Islet of Langerhans (tissue), 1 donor: Measurements from ENCODE around the gene SPINK2.

ENCODE experiments used
- FAIRE-seq: peaks from one replicate; lab custom pipeline; 2011; peaks lifted over from hg19 to GRCh38; lab: Jason Lieb, UNC

SPINK2 gene

GRCh38 chr4:56821381-56822243 lies at the start of gene SPINK2:
Gene SPINK2 (minus strand): TSS chr4:56821701. CDS start chr4:56821662, 39 bp downstream.
- FAIRE-seq = no peak

DNA sequence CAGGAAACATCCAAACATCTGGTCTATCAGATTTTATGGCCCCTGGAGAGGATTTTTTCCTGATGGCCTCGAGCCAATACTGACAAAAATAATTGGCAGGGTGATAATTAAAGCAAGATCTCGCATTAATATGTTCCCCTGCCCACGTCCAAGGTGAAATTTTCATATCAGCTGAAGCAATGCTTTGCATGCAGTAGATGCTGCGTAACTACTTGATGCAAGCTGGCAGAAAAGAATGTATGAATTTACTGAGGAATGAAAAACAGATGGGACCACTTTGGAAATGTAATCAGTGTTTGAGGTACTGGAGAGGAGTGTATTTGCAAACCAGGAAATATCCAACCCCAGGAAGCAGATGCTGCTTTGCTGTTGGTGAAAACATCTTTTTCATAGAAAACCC lies 49.4 kb upstream of the SPINK2 start:
- no peak for FAIRE-seq

DNA sequence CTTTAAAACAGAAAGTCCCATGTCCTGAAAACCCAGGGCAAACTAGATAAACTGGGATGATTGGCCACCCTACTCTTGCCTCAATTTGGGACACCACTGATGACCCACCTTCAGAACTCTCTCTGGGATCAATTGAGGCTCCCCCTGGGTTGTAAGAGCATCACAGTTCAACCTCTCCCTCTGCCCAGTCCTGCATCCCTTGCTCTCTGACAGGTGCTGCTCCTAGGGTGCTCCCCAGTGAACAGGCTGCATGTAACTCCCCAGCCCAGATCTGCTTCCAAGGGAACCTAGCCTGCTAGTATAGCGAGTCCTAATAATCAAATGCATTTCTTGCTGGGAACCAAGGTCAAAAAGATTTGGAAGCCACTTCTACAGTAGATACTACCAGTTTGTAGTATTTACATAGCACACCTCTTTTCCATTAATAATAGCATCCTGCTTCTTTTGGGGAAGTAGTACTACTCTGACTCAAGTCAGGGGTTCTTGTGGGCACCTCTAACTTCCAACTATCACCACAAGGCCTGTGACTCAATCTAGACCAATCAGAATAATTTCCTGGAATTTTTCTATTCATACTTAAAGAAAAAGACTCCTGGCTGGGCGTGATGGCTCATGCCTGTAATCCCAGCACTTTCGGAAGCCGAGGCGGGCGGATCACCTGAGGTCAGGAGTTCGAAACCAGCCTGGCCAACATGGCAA lies 42.1 kb upstream of the SPINK2 start:
- no peak for FAIRE-seq

DNA sequence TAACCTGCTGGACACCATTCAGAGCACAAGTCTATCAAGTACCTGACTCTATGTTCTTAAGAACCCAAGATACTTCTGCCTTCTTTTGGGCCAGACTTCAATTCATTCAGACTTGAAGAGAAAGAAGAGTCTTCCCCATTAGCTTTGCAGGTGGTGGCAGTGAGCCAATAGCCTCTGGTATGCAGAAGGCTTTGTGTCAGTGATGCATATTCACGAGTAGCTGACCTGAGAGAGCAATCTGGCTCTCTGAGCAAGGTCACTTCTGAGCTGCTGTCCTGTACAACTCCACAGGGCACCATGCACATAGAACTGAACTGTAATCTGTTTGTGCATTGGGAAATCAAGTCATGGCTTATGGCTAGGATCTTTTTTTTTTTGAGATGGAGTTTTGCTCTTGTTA lies 39.9 kb upstream of the SPINK2 start:
- FAIRE-seq = no peak

GRCh38 chr4:56860781-56861180 lies 39.3 kb upstream of the SPINK2 start:
- no peak for FAIRE-seq

- no peak for FAIRE-seq
These were observed 38.3 kb upstream of the SPINK2 start for GRCh38 chr4:56859841-56860240.

- FAIRE-seq = no peak
These were observed 36.3 kb upstream of the SPINK2 start for GRCh38 chr4:56857601-56858309.

DNA sequence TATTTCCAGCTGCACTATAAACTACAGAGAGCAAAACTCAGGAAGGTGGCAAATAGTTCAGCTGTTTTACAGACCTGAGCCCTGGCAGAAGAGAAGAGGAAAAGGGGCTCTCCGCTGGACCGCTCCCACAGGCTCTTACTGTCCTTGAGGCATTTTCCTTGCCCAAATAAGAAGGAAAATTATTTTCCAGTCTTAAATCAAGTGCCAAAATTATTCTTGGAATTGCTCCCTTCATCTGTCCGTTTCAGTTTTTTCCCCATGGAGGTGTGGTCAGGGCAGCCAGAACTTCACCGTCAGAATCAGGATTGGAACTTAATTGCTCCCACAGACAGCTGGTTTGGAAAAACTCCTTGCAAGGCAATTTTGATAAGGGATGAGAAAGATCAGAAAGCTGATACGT lies 35.2 kb upstream of the SPINK2 start:
- no peak for FAIRE-seq

DNA sequence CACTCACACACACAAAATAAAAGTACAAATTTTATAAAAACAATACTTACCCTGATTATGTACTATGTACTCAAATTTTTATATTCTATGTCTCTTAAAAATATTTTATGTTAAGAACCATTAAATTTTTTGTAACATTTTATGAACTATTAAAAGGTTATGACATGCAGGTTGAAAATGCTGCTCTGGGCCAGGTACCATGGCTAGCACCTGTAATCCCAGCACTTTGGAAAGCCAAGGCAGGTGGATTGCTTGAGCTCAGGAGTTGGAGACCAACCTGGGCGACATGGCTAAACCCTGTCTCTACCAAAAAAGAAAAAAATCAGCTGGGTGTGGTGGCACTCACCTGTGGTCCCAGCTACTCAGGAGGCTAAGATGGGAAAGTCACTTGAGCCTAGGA lies 29.4 kb upstream of the SPINK2 start:
- FAIRE-seq = no peak

DNA sequence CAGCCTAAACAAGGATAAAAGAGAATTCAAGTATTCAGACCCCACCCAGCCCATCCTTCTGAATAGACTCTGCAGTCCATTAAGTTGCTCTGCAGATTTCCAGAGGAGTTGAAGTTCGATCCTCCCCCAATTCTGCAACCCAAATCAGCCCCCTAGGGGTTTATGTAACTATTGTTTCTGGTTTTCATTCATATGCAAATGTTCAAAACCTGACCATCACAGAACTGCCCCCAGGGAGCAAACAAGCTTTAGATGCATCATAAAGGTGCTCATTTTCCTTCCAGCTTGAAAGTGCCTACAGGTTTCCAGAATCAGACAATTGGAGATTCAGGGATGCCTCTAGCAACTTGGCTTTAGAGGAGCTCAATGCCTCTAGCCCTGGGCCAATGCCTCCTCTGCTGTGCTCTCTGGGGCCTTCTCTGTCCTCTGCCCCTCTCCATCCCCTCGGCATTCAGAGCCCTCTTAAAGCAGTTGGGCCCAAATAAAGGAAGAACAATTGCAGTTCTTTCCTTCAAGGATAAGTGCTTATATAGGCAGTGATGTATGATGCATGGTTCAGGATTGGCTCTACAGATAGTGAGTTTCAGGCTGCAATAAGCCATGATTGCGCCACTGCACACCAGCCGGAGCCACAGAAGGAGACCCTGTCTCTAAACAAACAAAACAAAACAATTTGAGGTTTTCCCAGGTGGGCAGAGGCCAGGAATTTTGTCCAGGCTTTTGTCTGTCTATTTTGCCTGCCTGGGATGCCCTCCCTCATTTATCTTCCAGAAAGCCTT lies 23.5 kb upstream of the SPINK2 start:
- no peak for FAIRE-seq

DNA sequence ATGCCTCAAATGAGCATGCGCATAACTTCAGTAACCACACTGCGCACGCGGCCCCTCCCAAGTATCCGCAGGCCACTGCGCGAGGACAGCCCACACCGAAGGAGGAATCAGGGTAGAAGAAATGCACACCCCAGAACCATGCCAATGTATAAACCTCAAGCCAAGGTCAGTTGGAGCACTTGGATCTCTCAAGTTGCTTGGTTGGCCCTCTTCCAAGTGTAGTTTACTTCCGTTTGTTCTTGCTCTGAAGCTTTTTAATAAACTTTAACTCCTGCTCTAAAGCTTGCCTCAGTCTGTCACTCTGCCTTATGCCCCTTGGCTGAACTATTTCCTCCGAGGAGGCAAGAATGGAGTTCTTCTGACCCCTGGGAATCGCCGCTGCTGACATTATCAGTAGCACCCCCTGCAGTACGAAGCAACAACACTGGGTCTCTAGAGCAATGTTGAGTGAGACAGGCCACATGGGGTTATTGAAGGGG lies 22.0 kb upstream of the SPINK2 start:
- FAIRE-seq = no peak

DNA sequence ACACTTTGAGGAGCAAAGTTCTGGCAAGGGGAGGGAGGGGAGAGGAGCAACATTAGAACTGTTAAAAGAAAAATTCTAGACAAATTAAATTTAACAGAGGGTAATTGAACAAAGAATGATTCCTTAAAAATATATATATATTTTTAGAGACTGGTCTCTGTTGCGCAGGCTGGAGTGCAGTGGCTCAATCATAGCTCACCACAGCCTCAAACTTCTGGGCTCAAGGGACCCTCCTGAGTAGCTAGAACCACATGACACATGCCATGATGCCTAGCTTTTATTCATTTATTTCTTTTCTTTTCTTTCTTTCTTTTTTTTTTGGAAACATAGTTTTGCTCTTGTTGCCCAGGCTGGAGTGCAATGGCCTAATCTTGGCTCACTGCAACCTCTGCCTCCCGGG lies 19.1 kb upstream of the SPINK2 start:
- FAIRE-seq = no peak

DNA sequence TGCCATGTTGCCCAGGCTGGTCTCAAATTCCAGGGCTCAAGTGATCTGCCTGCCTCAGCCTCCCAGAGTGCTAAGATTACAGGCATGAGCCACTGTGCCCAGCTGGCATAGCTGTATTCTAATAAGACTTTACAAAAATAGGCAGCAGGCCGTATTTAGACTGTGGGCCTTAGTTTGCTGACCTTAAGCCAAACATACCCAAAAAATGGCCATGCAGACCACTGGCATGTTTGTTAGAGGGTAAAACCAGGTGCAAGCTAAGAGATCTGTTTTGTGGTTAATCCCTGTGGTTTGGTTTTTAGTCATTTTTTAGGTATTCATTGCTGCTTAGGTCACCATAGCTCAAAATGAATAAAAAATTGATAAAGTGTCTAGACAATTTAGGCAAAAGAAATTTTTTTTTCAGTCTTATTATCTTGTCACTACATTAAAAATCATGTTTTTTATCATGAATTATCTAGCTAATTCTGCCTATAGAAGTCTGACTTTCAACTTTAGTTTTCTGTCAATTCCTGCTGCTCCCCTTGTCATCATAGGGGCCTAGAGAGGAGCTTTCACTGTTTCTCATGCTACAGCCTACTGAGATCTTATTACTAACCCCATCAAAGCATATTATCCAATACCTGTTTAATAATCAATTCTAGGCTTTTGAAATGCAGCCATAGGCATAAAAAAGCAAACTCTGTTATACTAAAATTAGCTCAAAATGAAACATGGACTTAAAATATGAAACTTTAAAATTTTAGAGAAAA lies 7.5 kb upstream of the SPINK2 start:
- no peak for FAIRE-seq

DNA sequence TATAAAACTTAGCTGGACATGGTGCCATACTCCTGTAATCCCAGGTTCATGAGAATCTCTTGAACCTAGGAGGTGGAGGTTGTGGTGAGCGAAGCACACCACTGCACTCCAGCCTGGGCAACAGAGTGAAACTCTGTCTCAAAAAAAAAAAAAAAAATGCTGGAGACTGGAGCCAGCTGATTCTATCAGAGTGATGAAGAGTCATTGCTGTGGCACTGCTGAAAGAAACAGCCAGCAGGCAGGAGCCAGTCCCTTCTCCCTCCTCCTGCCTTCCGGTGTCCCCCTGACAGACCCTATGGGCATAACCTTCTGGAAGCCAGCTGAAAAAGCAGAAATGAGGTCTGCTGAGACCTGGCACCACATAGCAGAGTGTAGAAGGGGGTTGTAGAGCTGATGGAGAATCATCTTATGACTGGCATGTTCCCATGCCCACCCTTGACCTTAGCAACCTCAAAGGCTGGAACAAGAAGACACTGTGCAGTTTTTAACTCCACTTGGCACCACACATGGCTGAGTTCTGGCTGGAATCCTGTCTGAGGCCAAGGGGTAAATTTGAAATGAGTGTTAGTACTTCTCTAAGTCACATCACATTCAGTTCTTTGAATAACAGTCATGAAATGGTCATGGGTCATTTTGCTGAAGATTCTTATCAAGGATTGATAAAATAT lies 2.6 kb upstream of the SPINK2 start:
- FAIRE-seq = no peak

GRCh38 chr4:56818797-56819196 lies 2.7 kb downstream of the SPINK2 start:
- no peak for FAIRE-seq

GRCh38 chr4:56817840-56818491 lies 3.5 kb downstream of the SPINK2 start:
- FAIRE-seq = no peak

- FAIRE-seq = no peak
These were observed 14.8 kb downstream of the SPINK2 start for GRCh38 chr4:56806666-56807065.

DNA sequence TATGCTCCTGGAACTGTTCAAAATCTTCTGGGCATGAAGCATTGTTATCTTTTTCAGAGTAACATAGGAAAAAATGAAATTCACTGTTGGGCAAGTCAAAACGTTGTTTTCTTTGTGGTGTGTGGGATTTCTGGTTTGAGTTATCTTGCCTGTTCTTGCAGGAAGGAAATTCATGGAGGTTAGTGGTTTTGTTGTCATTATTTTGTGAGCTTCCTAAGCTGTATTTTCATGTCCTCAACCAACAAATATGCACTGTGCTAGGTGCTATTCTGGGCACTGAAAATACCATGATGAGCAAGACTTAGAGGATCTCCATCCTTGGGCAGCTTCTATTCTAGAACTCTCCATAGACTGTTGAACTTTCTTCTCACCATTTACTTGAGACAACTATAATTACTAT lies 16.9 kb downstream of the SPINK2 start:
- FAIRE-seq = no peak

GRCh38 chr4:56803471-56803870 lies 18.0 kb downstream of the SPINK2 start:
- FAIRE-seq = no peak
